GM15510 (cell line): Measurements from ENCODE around the gene RBX1.

Experiments
- POLR2A ChIP-seq: IDR thresholded peaks from 3 replicates; pipeline ENCODE4 v1.6.1; 2011; ENCODE audit warnings: borderline replicate concordance; ENCODE audit not compliant: insufficient read length; ENCODE audit errors: extremely low read depth

The RBX1 gene

GRCh38 chr22:40950962-40951794 is at the start of gene RBX1:
TSS of gene RBX1 (plus strand) at chr22:40951378. CDS start at chr22:40951399, 21 bp downstream.
- peak; percentile 92 for TF ChIP-seq POLR2A

DNA sequence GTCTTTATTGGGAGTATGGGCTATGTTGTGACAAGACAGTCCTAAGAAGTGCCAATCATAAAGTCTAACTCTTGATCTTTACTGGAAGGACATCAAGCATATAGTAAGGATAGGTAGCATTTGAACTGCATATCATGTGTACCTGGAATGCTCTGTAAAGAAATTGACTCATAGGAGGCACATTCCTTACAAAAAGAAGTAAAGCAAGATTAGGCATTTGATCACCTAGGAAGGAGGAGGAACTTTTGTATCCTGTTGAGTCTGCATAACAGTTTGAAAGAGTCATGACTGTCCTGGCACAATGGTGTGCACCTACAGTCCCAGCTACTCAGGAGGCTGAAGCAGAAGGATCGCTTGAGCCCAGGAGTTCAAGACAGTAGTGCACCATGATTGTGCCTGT is 47.1 kb upstream of the RBX1 start:
- TF ChIP-seq POLR2A: no peak

DNA sequence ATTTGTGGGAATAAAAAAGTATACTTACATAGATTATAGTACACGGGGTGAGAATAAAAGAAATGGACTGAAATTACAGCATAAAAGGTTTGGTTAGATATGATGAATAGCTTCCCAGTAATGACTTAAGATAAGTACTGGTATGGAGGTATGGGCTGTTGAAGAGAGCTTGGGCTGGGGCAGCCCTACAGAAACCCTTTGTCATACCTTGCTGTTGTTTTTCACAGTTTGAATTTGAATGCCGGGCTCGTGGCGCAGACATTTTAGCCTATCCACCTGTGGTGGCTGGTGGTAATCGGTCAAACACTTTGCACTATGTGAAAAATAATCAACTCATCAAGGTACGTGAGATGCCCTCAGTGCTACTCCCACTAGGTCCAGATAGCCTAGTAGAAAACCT is 42.3 kb upstream of the RBX1 start:
- no peak for TF ChIP-seq POLR2A

- TF ChIP-seq POLR2A: no peak
Measured at GRCh38 chr22:40911772-40912171, 39.4 kb upstream of the RBX1 start.

GRCh38 chr22:40919446-40919845 is 31.7 kb upstream of the RBX1 start:
- no peak for TF ChIP-seq POLR2A

GRCh38 chr22:40920526-40920925 is 30.7 kb upstream of the RBX1 start:
- TF ChIP-seq POLR2A: no peak

DNA sequence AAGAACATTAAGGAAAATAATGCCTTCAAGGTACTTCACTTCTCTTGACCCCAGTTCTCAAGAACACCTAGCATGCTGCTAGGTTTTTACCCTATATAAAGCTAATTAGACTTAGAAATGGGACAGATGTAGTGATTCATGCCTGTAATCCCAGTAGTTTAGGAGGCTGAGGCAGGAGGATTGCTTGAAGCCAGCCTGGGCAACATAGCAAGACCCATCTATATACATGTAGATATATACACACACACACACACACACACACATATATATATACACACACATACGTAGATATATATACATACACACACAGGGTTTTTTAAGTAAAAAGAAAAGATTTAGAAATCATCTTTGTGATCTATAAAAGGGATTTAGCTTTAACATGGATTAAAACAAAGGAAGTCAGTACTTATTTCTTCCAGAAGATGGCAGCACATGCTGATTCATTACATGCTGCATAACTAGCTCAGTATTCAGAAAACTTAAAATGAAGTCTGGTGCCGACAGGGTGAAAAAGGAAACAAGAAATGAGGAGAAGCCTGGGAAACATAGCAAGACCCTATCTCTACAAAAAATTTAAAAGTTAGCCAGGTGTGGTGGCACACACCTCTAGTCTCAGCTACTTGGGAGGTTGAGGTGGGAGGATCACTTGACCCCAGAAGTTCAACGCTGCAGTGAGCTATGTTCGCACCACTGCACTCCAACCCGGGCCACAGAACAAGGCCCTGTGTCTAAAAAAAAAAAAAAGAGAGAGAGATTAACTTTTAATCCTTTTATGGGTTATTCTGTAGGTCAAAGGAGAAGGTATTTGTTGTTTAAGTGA is 28.5 kb upstream of the RBX1 start:
- no peak for TF ChIP-seq POLR2A

- no peak for TF ChIP-seq POLR2A
Measured at GRCh38 chr22:40928657-40929056, 22.5 kb upstream of the RBX1 start.

DNA sequence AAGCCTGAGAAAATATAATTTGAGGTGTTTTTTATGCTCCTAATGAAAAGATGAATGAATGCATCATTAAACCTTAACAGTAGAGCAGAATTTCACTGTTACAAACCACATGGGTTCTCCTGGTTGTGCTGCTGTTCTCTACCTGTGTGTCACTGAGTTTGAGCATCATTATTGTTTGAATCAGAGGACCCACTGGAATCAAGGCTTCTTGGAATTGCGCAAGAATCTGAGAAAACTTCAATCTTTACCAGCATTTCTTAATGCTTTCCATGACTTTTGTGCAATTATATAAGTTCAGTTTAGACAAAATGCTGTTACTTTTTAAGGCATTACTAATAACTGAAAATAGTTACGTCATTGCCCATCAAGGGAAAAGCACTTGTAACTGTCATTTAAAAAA is 18.8 kb upstream of the RBX1 start:
- no peak for TF ChIP-seq POLR2A

GRCh38 chr22:40939202-40939601 is 12.0 kb upstream of the RBX1 start:
- no peak for TF ChIP-seq POLR2A

DNA sequence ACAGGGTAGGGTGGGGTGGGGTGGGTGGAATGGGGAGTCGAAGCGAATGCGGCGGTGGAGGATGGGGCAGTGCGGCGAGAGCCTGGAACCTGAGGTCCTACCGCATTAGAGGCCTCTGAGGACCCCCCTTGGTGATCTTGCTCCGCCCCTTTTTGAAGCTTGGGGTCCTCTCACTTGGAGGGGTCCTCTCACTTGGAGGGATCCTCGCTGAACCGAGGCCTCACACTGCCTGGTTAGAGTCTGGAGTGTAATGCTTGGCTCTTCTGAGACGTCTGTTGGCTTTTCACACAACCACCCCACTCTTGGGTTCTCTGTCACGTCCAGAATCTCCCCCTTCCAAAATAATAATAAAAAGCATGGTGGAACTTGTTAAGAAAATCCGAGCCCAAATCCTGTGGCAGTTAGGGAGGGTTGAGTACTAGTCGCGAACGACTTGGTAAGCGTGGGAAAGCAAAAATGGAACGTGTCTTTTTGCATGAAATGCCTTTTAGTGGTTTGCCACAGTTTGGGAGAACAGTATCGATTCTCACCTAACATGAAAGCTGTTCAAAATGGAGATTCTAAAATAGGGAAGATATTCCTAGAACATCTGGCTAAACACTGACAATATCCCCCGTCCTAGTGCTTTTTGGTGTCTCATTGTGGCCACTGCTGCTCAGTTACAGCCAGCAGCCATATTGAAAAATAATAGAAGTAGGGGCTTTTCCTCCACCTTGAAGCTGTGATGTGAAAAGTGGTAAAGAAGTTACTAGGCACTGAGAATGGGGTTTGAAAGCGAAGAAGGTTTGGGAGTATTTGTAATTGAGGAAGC is 822 bp downstream of the RBX1 start:
- no peak for TF ChIP-seq POLR2A

DNA sequence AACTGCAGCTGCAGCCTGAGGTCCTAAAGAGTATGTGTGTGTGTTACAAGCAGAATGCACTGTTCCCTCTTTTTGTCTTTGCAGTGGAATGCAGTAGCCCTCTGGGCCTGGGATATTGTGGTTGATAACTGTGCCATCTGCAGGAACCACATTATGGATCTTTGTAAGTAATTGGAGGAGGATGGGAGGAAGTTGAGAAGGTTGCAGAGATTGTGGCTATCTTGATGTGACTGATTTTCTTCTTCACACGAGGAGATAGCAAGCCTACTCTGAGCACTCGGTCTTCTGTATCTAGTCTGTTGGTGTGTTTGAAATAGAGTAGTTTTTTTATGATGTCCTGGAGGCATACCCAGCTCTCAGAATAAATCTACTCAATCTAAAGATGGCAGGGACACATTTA is 2.3 kb downstream of the RBX1 start:
- TF ChIP-seq POLR2A: no peak

DNA sequence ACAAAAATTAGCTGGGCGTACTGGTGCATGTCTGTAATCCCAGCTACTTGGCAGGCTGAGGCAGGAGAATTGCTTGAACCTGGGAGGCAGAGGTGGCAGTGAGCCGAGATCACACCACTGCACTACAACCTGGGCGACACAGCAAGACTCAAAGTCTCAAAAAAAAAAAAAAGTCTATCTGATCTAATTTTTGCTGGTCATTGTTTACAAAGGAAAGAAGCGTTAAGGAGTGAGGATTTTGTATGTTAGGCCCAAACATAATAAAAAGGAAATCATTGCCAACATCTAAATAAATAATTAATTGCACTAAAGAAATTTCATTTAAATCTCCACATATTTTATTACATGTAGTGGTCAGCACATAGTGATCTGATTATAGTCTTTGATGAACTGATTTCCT is 2.9 kb downstream of the RBX1 start:
- no peak for TF ChIP-seq POLR2A

DNA sequence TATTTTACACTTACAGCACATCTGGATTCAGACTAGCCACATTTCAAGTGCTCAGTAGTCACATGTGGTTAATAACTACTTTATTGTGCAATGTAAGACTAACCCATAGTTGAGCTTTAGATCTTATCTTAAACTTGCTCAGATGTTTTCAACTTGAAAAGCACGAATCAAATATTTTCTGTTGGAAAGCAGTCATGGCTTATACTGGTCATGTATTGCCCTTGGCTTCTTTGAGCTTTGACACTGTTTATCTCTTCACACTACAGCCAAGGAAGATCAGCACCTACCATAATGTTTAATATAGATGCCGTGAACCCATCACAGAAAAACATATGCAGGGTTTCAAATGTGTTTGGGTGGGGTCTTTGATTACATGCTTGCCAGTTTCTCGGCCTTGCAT is 4.4 kb downstream of the RBX1 start:
- no peak for TF ChIP-seq POLR2A

GRCh38 chr22:40957601-40958000 is 6.4 kb downstream of the RBX1 start:
- no peak for TF ChIP-seq POLR2A
